GM12878 (cell line): ENCODE data around the gene SHISA6. TPM values are rescaled to one million over a fixed set of nuclear protein-coding genes. Genes with fewer than 3 reads are reported as not detected.

Experiments used
- CBX5 ChIP-seq: sonication (generic); IDR thresholded peaks from 2 replicates; pipeline ENCODE4 v1.6.1; 2016; ENCODE audit warnings: low read depth, moderate library complexity, mild to moderate bottlenecking, inconsistent platforms
- CHD4 ChIP-seq: fragments of 200-600 bp; sonication (generic); IDR thresholded peaks from 2 replicates; pipeline ENCODE4 v1.6.1; 2016; ENCODE audit warnings: mild to moderate bottlenecking
- ESRRA ChIP-seq: IDR thresholded peaks from 2 replicates; pipeline ENCODE4 v1.6.1; 2012; ENCODE audit warnings: mild to moderate bottlenecking, low read length, improper control_type of control experiment
- NFYB ChIP-seq: IDR thresholded peaks from 2 replicates; pipeline ENCODE4 v1.6.1; 2011; ENCODE audit warnings: low read depth, mild to moderate bottlenecking, low read length, improper control_type of control experiment, moderate library complexity; ENCODE audit not compliant: insufficient read depth
- POU2F2 ChIP-seq: IDR thresholded peaks from 3 replicates; pipeline ENCODE4 v1.6.1; 2011; ENCODE audit warnings: low read depth, mild to moderate bottlenecking, low read length, borderline replicate concordance
- SUZ12 ChIP-seq: fragments of 200-600 bp; sonication (generic); IDR thresholded peaks from one replicate; pipeline ENCODE4 v1.6.1; 2018; ENCODE audit warnings: antibody characterized with exemption, mild to moderate bottlenecking; ENCODE audit not compliant: unreplicated experiment
- TARDBP ChIP-seq: IDR thresholded peaks from 2 replicates; pipeline ENCODE4 v1.6.1; 2016; ENCODE audit warnings: borderline replicate concordance
- polyA plus RNA-seq, 11 experiments: library from polyadenylated mRNA; depleted of rRNA in 4 of 11; unstranded in 6 of 11; stranded (reverse) in 5 of 11; fragments of >200 nt; fragmentation: Nextera tagmentation in 4 of 11; fragmentation: Illumina TruSeq in 1 of 11; extraction: Ambion mirVana in 4 of 11; extraction: Trizol in 1 of 11; gene quantifications; 1 replicate in 1 of 11; 2 replicates in 10 of 11; pipeline versions ENCODE4 v1.2.1 to v1.2.3, GENCODE V29; 2011 to 2016; ENCODE audit warnings: inconsistent platforms in 2 of 11, missing spikeins in 2 of 11, low read depth in 1 of 11
- total RNA-seq, 4 experiments: library from RNA; depleted of rRNA in 3 of 4; stranded (reverse); fragments of >200 nt in 3 of 4; fragmentation: Illumina TruSeq in 1 of 4; extraction: Trizol in 1 of 4; gene quantifications; 2 replicates each; pipeline versions ENCODE4 v1.2.1 to v1.2.3, GENCODE V29; 2013 to 2021
- TF ChIP-seq, protein P1 (sequence below): fragments of 450-650 bp; formaldehyde crosslinking; IDR thresholded peaks from 2 replicates; pipeline ENCODE4 v1.5.0; 2022; ENCODE audit warnings: mild to moderate bottlenecking, missing genetic modification characterization
- TF ChIP-seq, protein P2 (sequence below): IDR thresholded peaks from 2 replicates; pipeline ENCODE4 v1.6.1; 2012; ENCODE audit warnings: low read depth, low read length, improper control_type of control experiment

The SHISA6 gene
- total and polyA plus RNA-seq, 10 of the 15 experiments (the other 5 are each of a cell fraction or from before 2014, with no cell fraction given) = not detected

DNA sequence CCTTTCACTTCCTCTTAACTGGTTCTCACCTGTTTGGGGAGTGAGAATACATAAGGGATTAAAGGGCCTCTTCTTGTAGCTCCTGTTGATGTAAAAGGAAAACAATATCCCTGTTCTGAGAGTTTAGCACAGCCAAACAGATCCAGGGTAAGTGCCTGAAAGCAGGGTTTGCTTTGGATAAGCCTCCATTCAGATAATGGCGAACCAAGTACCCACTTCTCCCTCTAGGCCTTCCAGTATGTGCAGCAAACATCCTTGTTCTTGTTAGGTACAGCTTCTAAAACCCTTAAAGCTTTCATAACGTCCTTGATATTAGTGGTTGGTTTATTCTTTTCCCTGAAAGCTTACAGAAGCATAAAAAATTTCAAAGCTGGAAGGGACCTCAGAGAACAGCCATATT, 226.6 kb downstream of the SHISA6 start (continued):
- TF ChIP-seq, protein P1, sequence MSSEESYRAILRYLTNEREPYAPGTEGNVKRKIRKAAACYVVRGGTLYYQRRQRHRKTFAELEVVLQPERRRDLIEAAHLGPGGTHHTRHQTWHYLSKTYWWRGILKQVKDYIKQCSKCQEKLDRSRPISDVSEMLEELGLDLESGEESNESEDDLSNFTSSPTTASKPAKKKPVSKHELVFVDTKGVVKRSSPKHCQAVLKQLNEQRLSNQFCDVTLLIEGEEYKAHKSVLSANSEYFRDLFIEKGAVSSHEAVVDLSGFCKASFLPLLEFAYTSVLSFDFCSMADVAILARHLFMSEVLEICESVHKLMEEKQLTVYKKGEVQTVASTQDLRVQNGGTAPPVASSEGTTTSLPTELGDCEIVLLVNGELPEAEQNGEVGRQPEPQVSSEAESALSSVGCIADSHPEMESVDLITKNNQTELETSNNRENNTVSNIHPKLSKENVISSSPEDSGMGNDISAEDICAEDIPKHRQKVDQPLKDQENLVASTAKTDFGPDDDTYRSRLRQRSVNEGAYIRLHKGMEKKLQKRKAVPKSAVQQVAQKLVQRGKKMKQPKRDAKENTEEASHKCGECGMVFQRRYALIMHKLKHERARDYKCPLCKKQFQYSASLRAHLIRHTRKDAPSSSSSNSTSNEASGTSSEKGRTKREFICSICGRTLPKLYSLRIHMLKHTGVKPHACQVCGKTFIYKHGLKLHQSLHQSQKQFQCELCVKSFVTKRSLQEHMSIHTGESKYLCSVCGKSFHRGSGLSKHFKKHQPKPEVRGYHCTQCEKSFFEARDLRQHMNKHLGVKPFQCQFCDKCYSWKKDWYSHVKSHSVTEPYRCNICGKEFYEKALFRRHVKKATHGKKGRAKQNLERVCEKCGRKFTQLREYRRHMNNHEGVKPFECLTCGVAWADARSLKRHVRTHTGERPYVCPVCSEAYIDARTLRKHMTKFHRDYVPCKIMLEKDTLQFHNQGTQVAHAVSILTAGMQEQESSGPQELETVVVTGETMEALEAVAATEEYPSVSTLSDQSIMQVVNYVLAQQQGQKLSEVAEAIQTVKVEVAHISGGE (CRISPR knock-in tag) = no peak
- TF ChIP-seq TARDBP (no peak), SUZ12 (no peak), POU2F2 (no peak), ESRRA (no peak), CBX5 (no peak), NFYB (no peak), CHD4 (no peak)
- TF ChIP-seq, protein P2, sequence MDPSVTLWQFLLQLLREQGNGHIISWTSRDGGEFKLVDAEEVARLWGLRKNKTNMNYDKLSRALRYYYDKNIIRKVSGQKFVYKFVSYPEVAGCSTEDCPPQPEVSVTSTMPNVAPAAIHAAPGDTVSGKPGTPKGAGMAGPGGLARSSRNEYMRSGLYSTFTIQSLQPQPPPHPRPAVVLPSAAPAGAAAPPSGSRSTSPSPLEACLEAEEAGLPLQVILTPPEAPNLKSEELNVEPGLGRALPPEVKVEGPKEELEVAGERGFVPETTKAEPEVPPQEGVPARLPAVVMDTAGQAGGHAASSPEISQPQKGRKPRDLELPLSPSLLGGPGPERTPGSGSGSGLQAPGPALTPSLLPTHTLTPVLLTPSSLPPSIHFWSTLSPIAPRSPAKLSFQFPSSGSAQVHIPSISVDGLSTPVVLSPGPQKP = no peak
